ENCODE results near the gene VMP1. TPM values are rescaled to one million over a fixed set of nuclear protein-coding genes. Genes with fewer than 3 reads are reported as not detected.

The VMP1 gene
- total RNA-seq, 1 donor from 2014 or later = 176 TPM

DNA sequence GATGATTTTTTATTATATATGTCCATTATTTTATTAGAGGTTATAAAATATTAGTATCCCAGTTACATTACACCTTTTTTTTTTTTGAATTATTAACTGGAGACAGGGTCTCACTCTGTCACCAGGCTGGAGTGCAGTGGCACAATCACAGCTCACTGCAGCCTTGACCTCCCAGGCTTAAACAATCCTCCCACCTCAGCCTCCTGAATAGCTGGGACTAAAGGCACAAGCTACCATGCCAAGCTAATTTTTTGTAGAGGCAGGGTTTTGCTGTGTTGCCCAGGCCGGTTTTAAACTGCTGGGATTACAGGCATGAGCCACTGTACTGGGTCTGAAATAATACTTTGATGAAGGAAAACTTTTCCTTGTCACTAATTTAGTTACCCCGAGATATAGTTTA, 63.6 kb downstream of the VMP1 start:
- ATAC-seq (ENCODE audit: low read depth) (no peak), DNase-seq (no peak)
- CTCF ChIA-PET = interaction anchor here (1.5 to 1.8 kb wide), 2 partner anchors 17 to 88 kb away, joined by 3 to 7 read pairs; no protein-coding TSS in a partner anchor
- Mint-ChIP-seq H3K4me1 (peaks cover 6% of the 10 kb centered on the region), H3K9me3 (no peaks in the 10 kb centered on the region), H3K4me3 (no peak overlapping the region), H3K27me3 (no peaks in the 10 kb centered on the region), H3K27ac (no peak overlapping the region), H3K36me3 (ENCODE audit: low read depth) (peaks cover 34% of the 10 kb centered on the region)
- TF ChIP-seq, protein P1, sequence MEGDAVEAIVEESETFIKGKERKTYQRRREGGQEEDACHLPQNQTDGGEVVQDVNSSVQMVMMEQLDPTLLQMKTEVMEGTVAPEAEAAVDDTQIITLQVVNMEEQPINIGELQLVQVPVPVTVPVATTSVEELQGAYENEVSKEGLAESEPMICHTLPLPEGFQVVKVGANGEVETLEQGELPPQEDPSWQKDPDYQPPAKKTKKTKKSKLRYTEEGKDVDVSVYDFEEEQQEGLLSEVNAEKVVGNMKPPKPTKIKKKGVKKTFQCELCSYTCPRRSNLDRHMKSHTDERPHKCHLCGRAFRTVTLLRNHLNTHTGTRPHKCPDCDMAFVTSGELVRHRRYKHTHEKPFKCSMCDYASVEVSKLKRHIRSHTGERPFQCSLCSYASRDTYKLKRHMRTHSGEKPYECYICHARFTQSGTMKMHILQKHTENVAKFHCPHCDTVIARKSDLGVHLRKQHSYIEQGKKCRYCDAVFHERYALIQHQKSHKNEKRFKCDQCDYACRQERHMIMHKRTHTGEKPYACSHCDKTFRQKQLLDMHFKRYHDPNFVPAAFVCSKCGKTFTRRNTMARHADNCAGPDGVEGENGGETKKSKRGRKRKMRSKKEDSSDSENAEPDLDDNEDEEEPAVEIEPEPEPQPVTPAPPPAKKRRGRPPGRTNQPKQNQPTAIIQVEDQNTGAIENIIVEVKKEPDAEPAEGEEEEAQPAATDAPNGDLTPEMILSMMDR (IDR thresholded peaks at IDR 0.05) = no peak
- POLR2A ChIA-PET = interaction anchor here (1.0 to 1.1 kb wide), 2 partner anchors 11 to 88 kb away, joined by 3 read pairs; no protein-coding TSS in a partner anchor
- intact Hi-C loops (cut with micrococcal nuclease) = no loop called here

DNA sequence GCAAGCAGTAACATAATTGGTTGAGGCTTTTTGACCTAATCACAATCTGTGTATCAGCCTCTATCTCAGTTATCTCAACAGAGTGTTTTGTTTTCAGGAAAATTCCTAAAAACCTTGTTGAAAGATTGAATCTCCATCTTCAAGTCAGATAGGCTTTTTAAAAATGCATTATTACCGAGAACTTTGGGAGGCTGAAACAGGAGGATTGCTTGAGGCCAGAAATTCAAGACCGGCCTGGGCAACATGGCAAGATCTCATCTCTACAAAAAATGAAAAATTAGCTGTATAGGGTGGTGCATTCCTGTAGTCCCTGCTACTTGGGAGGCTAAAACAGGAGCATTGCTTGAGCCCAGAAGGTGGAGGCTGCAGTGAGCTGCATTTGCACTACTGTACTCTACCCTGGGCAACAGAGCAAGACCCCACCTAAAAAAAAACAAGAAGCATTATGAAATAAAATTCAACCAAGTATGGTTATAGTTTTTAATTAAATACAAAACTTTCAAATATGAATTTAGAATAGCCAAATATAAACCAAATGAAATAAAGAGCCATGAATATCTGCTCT, 68.4 kb downstream of the VMP1 start:
- intact Hi-C loops (cut with micrococcal nuclease) = no loop called here
- ChIA-PET POLR2A (interaction anchor here (2.1 kb wide), 1 partner anchor 8 kb away, joined by 9 read pairs; no protein-coding TSS in a partner anchor), CTCF (no interaction called here)
- no peak overlapping the region for H3K4me3 Mint-ChIP-seq
- ATAC-seq (ENCODE audit: low read depth) (no peak), DNase-seq (no peak)
- peaks cover 9% of the 10 kb centered on the region for H3K4me1 Mint-ChIP-seq
- H3K36me3 Mint-ChIP-seq (ENCODE audit: low read depth) = peaks cover 45% of the 10 kb centered on the region
- no peaks in the 10 kb centered on the region for H3K27me3 Mint-ChIP-seq
- peaks cover 5% of the 10 kb centered on the region for H3K9me3 Mint-ChIP-seq
- H3K27ac Mint-ChIP-seq = no peak overlapping the region
- TF ChIP-seq, protein P1 (IDR thresholded peaks at IDR 0.05) = no peak

DNA sequence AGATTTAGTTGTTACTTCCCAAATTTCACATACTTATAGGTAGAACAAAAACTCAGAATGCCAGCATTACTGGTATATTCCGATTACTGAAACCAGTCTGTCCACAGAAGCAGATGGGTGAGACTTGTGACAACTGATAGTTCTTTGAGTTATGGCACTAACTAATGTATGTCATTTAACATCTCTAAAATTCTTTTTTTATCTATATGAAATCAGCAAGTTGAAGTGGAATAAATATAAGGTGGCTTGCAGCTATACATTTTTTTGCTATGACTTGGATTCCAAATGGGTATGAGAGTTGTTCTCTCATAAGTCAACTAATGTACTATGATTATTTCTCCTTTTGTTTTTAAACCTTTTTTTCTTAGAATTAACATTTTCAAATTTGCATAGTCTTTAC, 69.1 kb downstream of the VMP1 start:
- no peak for DNase-seq
- Mint-ChIP-seq H3K9me3 (peaks cover 5% of the 10 kb centered on the region), H3K27ac (no peak overlapping the region), H3K4me3 (no peak overlapping the region), H3K4me1 (peaks cover 10% of the 10 kb centered on the region), H3K36me3 (ENCODE audit: low read depth) (peaks cover 47% of the 10 kb centered on the region), H3K27me3 (no peaks in the 10 kb centered on the region)
- ChIA-PET CTCF (no interaction called here), POLR2A (no interaction called here)
- ATAC-seq (ENCODE audit: low read depth) = no peak
- TF ChIP-seq, protein P1 (IDR thresholded peaks at IDR 0.05) = no peak
- intact Hi-C loops (cut with micrococcal nuclease) = no loop called here

DNA sequence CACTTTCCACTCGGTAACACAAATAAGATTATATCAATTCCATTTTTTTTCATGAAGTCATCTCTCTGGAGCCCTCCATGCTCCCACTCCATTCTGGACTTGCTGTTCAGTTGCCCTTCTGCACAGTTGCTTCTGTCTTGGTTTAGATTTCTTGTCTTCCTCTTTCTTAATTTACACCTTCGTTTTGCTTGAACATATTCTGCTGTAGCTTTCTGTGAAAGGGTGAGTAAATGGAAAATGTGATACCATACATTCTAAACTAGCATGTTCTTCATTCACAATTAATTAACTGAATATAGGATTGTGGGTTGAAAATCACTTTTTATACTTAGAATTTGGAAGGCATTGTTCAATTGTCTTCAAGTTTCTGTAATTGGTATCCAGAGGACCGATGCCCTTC, 69.6 kb downstream of the VMP1 start:
- ATAC-seq (ENCODE audit: low read depth) (no peak), DNase-seq (no peak)
- TF ChIP-seq, protein P1 (IDR thresholded peaks at IDR 0.05) = no peak
- Mint-ChIP-seq H3K27me3 (no peaks in the 10 kb centered on the region), H3K27ac (no peak overlapping the region), H3K4me1 (peaks cover 10% of the 10 kb centered on the region), H3K4me3 (no peak overlapping the region), H3K36me3 (ENCODE audit: low read depth) (peaks cover 47% of the 10 kb centered on the region), H3K9me3 (peaks cover 5% of the 10 kb centered on the region)
- intact Hi-C loops (cut with micrococcal nuclease) = no loop called here
- CTCF ChIA-PET = no interaction called here
- POLR2A ChIA-PET = no interaction called here

DNA sequence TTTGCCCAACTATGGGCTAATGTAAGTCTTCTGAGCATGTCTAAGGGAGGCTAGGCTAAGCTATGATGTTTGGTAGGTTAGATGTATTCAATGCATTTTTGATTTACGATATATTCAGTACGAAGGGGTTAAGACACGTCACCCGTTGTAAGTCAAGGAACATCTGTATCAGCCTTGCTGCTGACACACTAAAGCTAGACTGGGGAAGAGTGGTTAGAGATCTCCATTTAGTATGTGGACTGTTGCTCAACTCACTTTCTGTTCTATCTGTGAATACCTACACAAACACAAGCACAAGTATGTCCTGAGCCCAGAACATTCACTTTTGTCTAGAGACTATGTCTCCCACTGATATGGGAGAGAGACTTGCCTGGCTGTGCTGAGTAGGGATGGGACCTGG, 71.5 kb downstream of the VMP1 start:
- peaks cover 26% of the 10 kb centered on the region for H3K4me1 Mint-ChIP-seq
- TF ChIP-seq, protein P1 (IDR thresholded peaks at IDR 0.05) = no peak
- intact Hi-C loops (cut with micrococcal nuclease) = no loop called here
- ATAC-seq (ENCODE audit: low read depth) = no peak
- no peaks in the 10 kb centered on the region for H3K27me3 Mint-ChIP-seq
- peaks cover 43% of the 10 kb centered on the region for H3K36me3 Mint-ChIP-seq (ENCODE audit: low read depth)
- H3K27ac Mint-ChIP-seq = peak overlapping the region; percentile 54
- peaks cover 5% of the 10 kb centered on the region for H3K9me3 Mint-ChIP-seq
- CTCF ChIA-PET = interaction anchor here (1.0 to 2.0 kb wide), 3 partner anchors 25 to 80 kb away, joined by 3 to 7 read pairs (median 5); no protein-coding TSS in a partner anchor
- DNase-seq = no peak
- H3K4me3 Mint-ChIP-seq = no peak overlapping the region
- POLR2A ChIA-PET = no interaction called here
